ENCODE results near the gene CAMK1D.
A peak's percentile ranks its signal among the peaks of the same experiment; 100 is the strongest.
"Not testable (repeated sequence)": the region's sequence is repeated elsewhere in the genome, so short reads cannot be mapped to it uniquely, and the experiment has no call there.

The CAMK1D gene

DNA sequence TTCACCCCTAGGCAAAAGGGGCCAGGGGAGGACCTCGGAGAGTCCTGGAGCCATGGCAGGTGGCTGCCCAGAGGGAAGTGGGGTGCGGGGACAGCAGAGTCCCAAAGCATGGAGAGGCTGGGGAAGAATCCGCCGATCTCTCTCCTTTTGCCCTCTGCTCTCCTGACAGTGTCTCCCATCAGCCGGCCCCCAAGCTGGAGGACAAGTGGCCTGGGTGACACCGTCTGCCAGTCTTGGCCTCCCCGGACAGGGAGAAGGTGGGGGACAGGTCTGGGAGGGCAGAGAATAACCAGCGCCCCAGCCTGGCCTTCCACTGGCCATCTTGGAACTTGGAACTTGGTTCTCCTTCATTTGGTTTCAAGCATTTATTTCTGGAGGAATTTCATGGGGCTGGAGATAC is 77.9 kb downstream of the CAMK1D start:
- no peak for DNase-seq (ENCODE audit: low read depth in 2 of 2, low spot score in 1 of 2)

DNA sequence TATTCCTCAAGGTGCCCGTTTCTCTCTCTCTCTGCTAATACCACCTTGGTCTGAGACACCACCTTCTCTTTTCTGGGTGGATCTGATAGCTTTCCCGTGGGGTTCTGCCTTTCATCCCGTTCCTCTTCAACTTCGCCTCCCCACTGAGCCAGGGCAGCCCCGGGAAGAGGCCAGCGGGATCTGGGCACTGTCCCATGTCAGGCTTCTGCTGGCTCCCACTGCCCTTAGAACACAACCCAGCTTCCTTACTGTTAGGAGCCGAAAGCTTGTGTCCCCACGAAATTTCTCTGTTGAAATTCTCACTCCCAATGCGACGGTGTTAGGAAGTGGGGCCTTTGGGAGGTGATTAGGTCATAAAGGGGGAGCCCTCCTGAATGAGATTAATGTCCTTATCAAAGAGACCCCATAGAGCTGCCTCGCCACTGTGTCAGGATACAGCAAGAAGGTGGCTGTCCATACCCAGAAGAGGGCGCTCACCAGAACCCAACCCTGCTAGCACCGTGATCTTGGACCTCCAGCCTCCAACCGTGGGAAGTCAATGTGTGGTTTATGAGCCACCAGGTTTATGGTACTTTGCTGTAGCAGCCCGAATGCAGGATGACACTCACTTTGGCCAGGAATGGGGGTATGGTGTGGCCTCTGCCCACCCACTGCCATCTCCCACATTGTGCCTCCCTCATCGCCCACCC is 79.2 kb downstream of the CAMK1D start:
- DNase-seq (ENCODE audit: low read depth in 2 of 2, low spot score in 1 of 2): no peak

DNA sequence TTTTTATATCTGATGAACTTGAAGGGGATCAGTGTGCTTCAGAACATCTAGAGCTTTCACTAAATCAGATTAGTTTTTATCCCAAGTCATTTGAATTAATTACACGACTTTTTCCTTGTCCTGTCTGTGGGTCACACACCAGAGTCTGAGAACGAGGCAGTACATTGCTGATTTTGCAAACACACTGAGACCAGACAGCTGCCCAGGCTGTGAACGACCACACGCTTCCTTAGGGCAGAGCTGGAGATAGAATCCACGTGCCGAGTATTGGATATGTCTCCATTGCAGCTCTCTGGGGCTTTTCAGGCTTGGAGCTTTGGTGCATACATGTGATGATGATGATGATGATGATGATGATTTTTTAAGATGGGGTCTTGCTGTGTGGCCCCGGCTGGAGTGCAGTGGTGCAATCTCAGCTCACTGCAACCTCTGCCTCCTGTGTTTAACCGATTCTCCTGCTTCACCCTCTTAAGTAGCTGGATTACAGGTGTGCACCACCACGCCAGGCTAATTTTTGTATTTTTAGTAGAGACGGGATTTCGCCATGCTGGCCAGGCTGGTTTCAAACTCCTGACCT is 81.1 kb downstream of the CAMK1D start:
- DNase-seq (ENCODE audit: low read depth in 2 of 2, low spot score in 1 of 2): no peak

GRCh38 chr10:12431151-12432101 is 82.1 kb downstream of the CAMK1D start:
- DNase-seq (ENCODE audit: low read depth in 2 of 2, low spot score in 1 of 2): no peak

GRCh38 chr10:12432402-12433189 is 83.2 kb downstream of the CAMK1D start:
- no peak for DNase-seq (ENCODE audit: low read depth in 2 of 2, low spot score in 1 of 2)

GRCh38 chr10:12434277-12434676 is 84.9 kb downstream of the CAMK1D start:
- DNase-seq (ENCODE audit: low read depth in 2 of 2, low spot score in 1 of 2): no peak

- DNase-seq (ENCODE audit: low read depth in 2 of 2, low spot score in 1 of 2): not testable (repeated sequence)
Observed at GRCh38 chr10:12434677-12435076, 85.3 kb downstream of the CAMK1D start.

GRCh38 chr10:12435348-12435747 is 86.0 kb downstream of the CAMK1D start:
- DNase-seq (ENCODE audit: low read depth in 2 of 2, low spot score in 1 of 2): no peak

DNA sequence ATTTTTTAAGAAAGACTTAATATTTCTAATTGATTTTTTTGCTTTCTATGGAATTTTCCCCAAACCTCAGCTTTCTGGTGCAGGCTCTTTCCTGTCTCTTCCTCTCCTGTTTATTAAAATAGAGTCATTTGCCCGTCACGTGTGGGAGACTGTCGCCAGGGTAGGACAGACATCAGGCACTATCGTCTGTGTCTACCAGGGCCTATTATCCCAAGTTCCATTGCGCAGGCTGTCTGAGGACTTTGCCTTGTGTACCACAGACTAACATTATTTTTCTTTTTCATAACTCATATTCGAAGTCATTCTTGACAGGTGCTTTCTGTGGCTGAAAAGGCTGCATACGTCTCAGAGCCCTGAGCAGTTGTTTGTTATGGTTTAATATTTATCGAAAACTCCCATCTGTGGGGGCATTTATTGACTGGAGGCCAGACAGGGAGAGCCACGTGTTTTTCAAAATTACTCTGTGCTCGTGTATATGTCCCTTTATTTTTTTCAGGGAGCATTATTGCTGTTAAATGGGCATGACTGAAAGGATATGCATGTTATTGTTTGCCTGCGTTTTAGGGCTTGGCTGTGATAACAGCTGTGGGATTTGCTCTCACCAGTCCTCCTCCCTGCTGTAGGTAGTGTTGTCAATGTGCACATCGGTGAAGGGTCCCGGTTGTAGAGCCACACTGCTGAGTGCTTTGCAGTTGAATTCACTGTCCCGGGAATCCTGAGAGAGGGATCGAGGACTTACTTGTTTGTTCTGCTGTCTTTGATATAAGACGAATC is 89.8 kb downstream of the CAMK1D start:
- no peak for DNase-seq (ENCODE audit: low read depth in 2 of 2, low spot score in 1 of 2)

DNA sequence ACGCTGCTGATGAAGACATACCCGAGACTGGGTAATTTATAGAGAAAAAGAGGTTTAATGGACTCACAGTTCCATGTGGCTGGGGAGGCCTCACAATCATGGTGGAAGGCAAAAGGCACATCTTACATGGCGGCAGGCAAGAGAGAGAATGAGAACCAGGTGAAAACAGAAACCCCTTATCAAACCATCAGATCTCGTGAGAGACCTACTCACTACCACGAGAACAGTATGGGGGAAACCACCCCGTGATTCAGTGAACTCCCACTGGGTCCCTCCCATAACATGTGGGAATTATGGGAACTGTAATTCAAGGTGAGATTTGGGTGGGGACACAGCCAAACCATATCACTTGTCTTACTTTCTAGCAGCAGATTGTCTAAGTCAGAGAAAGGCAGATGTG is 90.4 kb downstream of the CAMK1D start:
- not testable (repeated sequence) for DNase-seq (ENCODE audit: low read depth in 2 of 2, low spot score in 1 of 2)

- DNase-seq (ENCODE audit: low read depth in 2 of 2, low spot score in 1 of 2): no peak
Observed at GRCh38 chr10:12443026-12443425, 93.7 kb downstream of the CAMK1D start.

DNA sequence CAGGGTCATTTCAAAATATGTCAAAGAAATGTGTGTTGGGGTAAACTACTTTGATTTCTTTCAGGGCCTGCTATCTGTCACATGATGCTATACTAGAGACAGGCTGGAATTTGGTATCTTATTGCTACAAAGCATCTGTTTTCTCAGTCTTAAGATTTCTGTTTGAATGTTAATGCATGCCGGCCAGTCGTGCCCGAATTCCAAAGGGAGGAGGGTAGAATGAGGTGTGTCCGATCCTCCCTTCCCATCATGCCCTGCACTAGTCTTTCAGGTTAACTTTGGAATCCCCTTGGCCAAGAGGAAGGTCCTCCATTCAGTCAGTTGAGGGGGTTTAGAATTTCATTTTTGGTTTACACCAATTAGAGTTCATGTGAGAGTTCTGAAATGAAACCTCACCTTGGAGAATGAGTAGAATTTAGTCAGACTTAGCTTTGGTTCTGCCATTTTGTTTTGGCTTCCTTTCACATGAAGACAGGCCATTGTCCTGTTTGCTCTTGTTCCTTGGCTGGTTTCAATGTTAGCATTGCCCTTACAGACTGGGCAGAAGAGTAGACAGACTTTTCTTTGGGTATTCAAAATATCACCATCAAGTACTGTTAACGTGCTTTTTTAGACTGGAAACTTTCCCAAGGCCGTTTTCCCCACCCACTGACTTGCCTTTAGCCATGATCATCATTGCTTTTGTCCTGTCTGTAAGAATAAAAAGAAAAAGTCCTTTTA is 95.8 kb downstream of the CAMK1D start:
- no peak for DNase-seq (ENCODE audit: low read depth in 2 of 2, low spot score in 1 of 2)

GRCh38 chr10:12445701-12446334 is 96.5 kb downstream of the CAMK1D start:
- no peak for DNase-seq (ENCODE audit: low read depth in 2 of 2, low spot score in 1 of 2)

DNA sequence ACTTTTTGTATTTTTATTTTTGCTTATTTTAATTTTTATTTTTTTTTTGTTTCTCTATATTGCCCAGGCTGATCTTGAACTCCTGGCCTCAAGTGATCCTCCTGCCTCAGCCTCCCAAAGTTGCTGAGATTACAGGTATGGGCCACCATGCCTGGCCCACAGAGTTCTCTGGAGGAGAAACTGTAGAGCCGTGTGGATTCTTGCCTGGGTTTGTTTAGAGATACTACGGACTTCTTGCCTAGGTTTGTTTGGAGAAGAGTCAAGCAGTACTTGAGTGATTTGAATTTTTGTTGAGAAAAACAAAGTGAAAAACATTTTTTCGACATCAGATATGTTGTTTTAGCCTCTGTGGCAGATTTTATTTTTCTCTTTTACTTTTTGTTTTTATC is 99.0 kb downstream of the CAMK1D start:
- no peak for DNase-seq (ENCODE audit: low read depth in 2 of 2, low spot score in 1 of 2)

DNA sequence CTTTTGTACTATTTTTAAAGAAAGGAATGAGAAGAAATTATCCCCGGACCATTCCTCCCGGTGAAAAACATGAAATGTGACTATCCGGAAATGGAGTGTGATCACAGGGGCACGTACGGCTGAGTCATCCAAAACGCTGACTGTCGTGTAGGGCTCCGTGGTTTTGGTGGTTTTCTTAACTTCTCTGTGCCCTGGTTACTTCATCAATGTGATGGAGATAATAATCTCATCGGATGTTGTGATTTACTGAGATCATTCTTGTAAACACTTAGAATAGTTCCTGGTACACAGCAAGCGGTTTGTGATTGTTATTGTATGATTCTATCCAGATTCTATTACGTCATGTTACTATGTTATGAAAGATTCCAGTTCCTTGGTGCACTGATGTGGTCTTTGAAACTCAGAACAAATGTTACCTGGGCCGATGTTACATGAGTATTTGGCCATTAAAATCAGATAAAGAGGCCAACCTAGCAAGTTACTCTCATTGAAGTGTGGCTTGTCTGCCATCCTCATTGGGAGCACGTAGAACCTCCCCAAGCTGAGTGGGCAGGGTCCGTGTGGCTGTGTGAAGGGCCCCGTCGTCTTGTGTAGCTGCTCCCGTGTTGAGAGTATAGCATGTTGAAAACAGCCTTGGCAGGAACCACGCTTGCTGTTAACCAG is 99.5 kb downstream of the CAMK1D start:
- peak; percentile 42 to 58 for DNase-seq (ENCODE audit: low read depth in 2 of 2, low spot score in 1 of 2)

DNA sequence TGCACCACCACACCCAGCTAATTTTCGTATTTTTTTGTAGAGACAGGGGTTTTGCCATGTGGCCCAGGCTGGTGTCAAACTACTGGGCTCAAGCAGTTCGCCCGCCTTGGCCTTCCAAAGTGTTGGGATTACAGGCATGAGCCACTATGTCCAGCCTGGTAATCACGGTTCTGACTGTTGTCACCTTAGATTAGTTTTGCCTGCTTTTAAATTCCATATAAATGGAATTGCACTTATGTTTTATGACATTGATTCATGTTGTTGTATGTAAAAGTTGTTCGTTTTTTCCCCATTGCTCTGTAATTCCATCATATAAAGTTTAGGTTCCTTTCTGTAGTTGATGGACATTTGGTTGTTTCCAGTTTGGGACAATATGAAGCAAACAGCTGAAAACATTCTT is 106.0 kb downstream of the CAMK1D start:
- no peak for DNase-seq (ENCODE audit: low read depth in 2 of 2, low spot score in 1 of 2)

- no peak for DNase-seq (ENCODE audit: low read depth in 2 of 2, low spot score in 1 of 2)
Observed at GRCh38 chr10:12455766-12456165, 106.4 kb downstream of the CAMK1D start.

DNA sequence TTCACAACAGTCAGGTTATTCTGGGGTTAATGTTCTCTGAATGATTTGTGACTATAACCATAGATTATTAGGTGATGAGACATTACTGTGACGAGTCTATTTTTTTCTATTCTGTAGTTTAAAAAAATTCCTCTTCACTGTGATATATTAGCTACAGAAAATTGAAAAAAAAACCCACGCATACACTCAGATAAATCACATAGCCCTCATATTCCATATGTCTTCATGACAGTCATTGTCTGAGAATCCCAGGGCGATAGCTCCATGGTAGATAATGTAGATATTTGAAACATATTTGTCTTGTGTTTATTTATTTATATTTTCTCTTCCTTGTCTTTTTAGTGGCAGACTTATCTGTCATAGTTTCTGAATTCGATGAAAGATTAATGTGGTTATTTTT is 110.0 kb downstream of the CAMK1D start:
- no peak for DNase-seq (ENCODE audit: low read depth in 2 of 2, low spot score in 1 of 2)

DNA sequence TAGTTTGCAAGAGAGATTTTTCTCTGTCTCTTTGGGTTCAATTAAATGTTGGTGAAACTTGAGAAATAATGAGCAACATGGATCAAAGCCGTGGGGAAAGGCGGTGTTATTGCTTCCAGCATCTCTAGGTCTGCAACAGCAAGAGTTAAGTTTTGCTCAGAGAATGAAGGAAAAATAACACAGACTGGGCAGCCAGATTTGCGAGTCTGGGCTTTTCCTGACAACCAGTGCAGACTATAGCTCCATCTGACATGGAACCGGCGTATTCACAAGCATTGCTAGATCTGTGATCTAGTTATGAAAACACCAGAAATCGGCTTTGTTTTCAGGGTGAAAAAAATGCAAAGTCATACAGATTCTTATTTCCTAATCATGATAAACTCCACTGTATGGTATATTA is 110.4 kb downstream of the CAMK1D start:
- DNase-seq (ENCODE audit: low read depth in 2 of 2, low spot score in 1 of 2): no peak
